ENCODE results near the gene ARHGAP25. TPM values are rescaled to one million over a fixed set of nuclear protein-coding genes. Genes with fewer than 3 reads are reported as not detected.

Gene ARHGAP25
- total RNA-seq, 6 donors from 2014 or later, result 13.2 to 36.1 (median 26.3) TPM

- DNase-seq (no peak), ATAC-seq (ENCODE audit: low FRiP score in 2 of 2) (no peak)
- H3K4me1 ChIP-seq, result no peaks in the 10 kb centered on the region
- no peak overlapping the region for H3K4me3 ChIP-seq
- WGBS, 2 donors, result 80 to 89% methylated on average over 3 of the region's 3 CpGs
- H3K27me3 ChIP-seq, result no peaks in the 10 kb centered on the region
- TF ChIP-seq EP300 (IDR thresholded peaks at IDR 0.05) (no peak), POLR2AphosphoS5 (IDR thresholded peaks at IDR 0.05) (no peak), CTCF (IDR thresholded peaks at IDR 0.05) (no peak), POLR2A (IDR thresholded peaks at IDR 0.05) (no peak)
- H3K27ac ChIP-seq, result no peak overlapping the region
- no peaks in the 10 kb centered on the region for H3K36me3 ChIP-seq
- no peaks in the 10 kb centered on the region for H3K9me3 ChIP-seq
These were observed 43.8 kb upstream of the ARHGAP25 start for GRCh38 chr2:68690851-68691250.

- no peaks in the 10 kb centered on the region for H3K27me3 ChIP-seq
- H3K4me3 ChIP-seq, result no peak overlapping the region
- DNase-seq (peak in 1 of 2 donors; percentile 21), ATAC-seq (ENCODE audit: low FRiP score in 2 of 2) (peak in 1 of 2 donors; percentile 39)
- H3K27ac ChIP-seq, result no peak overlapping the region
- no peaks in the 10 kb centered on the region for H3K36me3 ChIP-seq
- no peak for TF ChIP-seq POLR2A (IDR thresholded peaks at IDR 0.05)
- no peak for TF ChIP-seq CTCF (IDR thresholded peaks at IDR 0.05)
- no peak for TF ChIP-seq EP300 (IDR thresholded peaks at IDR 0.05)
- TF ChIP-seq POLR2AphosphoS5 (IDR thresholded peaks at IDR 0.05), result no peak
- H3K4me1 ChIP-seq, result no peaks in the 10 kb centered on the region
- no peaks in the 10 kb centered on the region for H3K9me3 ChIP-seq
- WGBS, 2 donors, result 67 to 80% methylated on average over 1 of the region's 1 CpG
These were observed 42.1 kb upstream of the ARHGAP25 start for GRCh38 chr2:68692511-68692910.

- Histone ChIP-seq H3K9me3 (no peaks in the 10 kb centered on the region), H3K4me1 (no peaks in the 10 kb centered on the region), H3K36me3 (no peaks in the 10 kb centered on the region), H3K4me3 (no peak overlapping the region), H3K27ac (no peak overlapping the region), H3K27me3 (no peaks in the 10 kb centered on the region)
- TF ChIP-seq CTCF (IDR thresholded peaks at IDR 0.05) (no peak), EP300 (IDR thresholded peaks at IDR 0.05) (no peak), POLR2AphosphoS5 (IDR thresholded peaks at IDR 0.05) (no peak), POLR2A (IDR thresholded peaks at IDR 0.05) (no peak)
- ATAC-seq (ENCODE audit: low FRiP score in 2 of 2) (no peak), DNase-seq (no peak)
- WGBS, 2 donors, result 95 to 100% methylated on average over 2 of the region's 2 CpGs
These were observed 40.7 kb upstream of the ARHGAP25 start for GRCh38 chr2:68693951-68694350.

GRCh38 chr2:68695971-68696370 is 38.6 kb upstream of the ARHGAP25 start:
- H3K27ac ChIP-seq, result no peak overlapping the region
- TF ChIP-seq POLR2AphosphoS5 (IDR thresholded peaks at IDR 0.05) (no peak), CTCF (IDR thresholded peaks at IDR 0.05) (no peak), POLR2A (IDR thresholded peaks at IDR 0.05) (no peak), EP300 (IDR thresholded peaks at IDR 0.05) (no peak)
- 83 to 87% methylated on average over 4 of the region's 4 CpGs for WGBS, 2 donors

GRCh38 chr2:68696554-68696953 is 38.1 kb upstream of the ARHGAP25 start:
- WGBS, 2 donors, result 77 to 93% methylated on average over 2 of the region's 2 CpGs
- Histone ChIP-seq H3K27me3 (no peaks in the 10 kb centered on the region), H3K4me1 (no peaks in the 10 kb centered on the region), H3K9me3 (no peaks in the 10 kb centered on the region), H3K4me3 (no peak overlapping the region), H3K27ac (no peak overlapping the region), H3K36me3 (no peaks in the 10 kb centered on the region)
- no peak for ATAC-seq (ENCODE audit: low FRiP score in 2 of 2)
- TF ChIP-seq CTCF (IDR thresholded peaks at IDR 0.05), result no peak
- no peak for TF ChIP-seq POLR2AphosphoS5 (IDR thresholded peaks at IDR 0.05)
- TF ChIP-seq POLR2A (IDR thresholded peaks at IDR 0.05), result no peak
- TF ChIP-seq EP300 (IDR thresholded peaks at IDR 0.05), result no peak
- DNase-seq, result no peak

More at GRCh38 chr2:68695971-68696370, 38.6 kb upstream of the ARHGAP25 start:
- no peak for DNase-seq
- no peaks in the 10 kb centered on the region for H3K27me3 ChIP-seq
- no peak for ATAC-seq (ENCODE audit: low FRiP score in 2 of 2)
- H3K4me3 ChIP-seq, result no peak overlapping the region
- H3K36me3 ChIP-seq, result no peaks in the 10 kb centered on the region
- H3K4me1 ChIP-seq, result no peaks in the 10 kb centered on the region
- H3K9me3 ChIP-seq, result no peaks in the 10 kb centered on the region

Measured in upper lobe of left lung (tissue), 6 donors.